GM12878 (cell line): ENCODE results near the gene SPAG7. TPM values are rescaled to one million over a fixed set of nuclear protein-coding genes. Genes with fewer than 3 reads are reported as not detected.

Source experiments
- ATAC-seq: fragments of 200-7000 bp; cut with Tn5 transposase; 3 replicates; pipeline ENCODE4 v1.9.1; 2020; ENCODE audit warnings: mild to moderate bottlenecking, moderate library complexity
- BruUV-seq: library from RNA; stranded (reverse); fragments of 400-500 nt; replicated peaks from 2 replicates; lab custom pipeline; 2021; lab: Mats Ljungman, UMichigan
- CTCF ChIA-PET: fragments of 300-600 bp; sonication (Branson Sonifier 250); formaldehyde crosslinking; extraction: SDS; loops from one replicate; lab custom pipeline; 2021; ENCODE audit warnings: inconsistent platforms; lab: Yijun Ruan, JAX
- POLR2A ChIA-PET: fragments of 350-600 bp; formaldehyde crosslinking; extraction: SDS; loops from one replicate; lab custom pipeline; 2021; ENCODE audit warnings: inconsistent platforms; lab: Charles Lee
- RAD21 ChIA-PET: fragments of 300-600 bp; sonication (Branson Sonifier 250); formaldehyde crosslinking; loops from one replicate; lab custom pipeline; 2023; ENCODE audit warnings: antibody characterized with exemption; ENCODE audit not compliant: unreplicated experiment; lab: Charles Lee
- SMC1A ChIA-PET: fragments of 300-600 bp; sonication (Branson Sonifier 250); formaldehyde crosslinking; loops from one replicate; lab custom pipeline; 2023; ENCODE audit not compliant: unreplicated experiment, uncharacterized antibody; lab: Charles Lee
- DNase-seq: peaks from one replicate; pipeline ENCODE4 v3.0.0-alpha.2; 2011; ENCODE audit warnings: low read depth, low spot score
- FAIRE-seq: peaks from 3 replicates; lab custom pipeline; 2011; peaks lifted over from hg19 to GRCh38; lab: Jason Lieb, UNC
- H2AFZ ChIP-seq: 2 replicates; pipeline ENCODE4 v1.6.0; 2011; ENCODE audit warnings: low read depth, low read length, control low read depth; ENCODE audit not compliant: control insufficient read depth
- H3K27ac ChIP-seq: 2 replicates; pipeline ENCODE4 v1.5.1; 2011; ENCODE audit warnings: control low read depth; ENCODE audit not compliant: control insufficient read depth, insufficient read depth
- H3K27me3 ChIP-seq, 2 experiments: replicated peaks in 1 of 2; 2 replicates each; pipeline versions ENCODE4 v1.6.0 to v1.6.1; 2011; ENCODE audit warnings: low read length in 1 of 2; ENCODE audit not compliant: control insufficient read depth in 2 of 2, insufficient read depth in 2 of 2
- H3K36me3 ChIP-seq, 2 experiments: 2 replicates each; pipeline ENCODE4 v1.5.1; 2011; ENCODE audit warnings: low read length in 1 of 2; ENCODE audit not compliant: control insufficient read depth in 2 of 2, insufficient read depth in 2 of 2
- H3K4me1 ChIP-seq: 2 replicates; pipeline ENCODE4 v1.6.1; 2011; ENCODE audit warnings: mild to moderate bottlenecking, low read length, moderate library complexity, mixed read lengths; ENCODE audit not compliant: control insufficient read depth, insufficient read depth
- H3K4me2 ChIP-seq: 2 replicates; pipeline ENCODE4 v1.6.0; 2011; ENCODE audit warnings: control low read depth; ENCODE audit not compliant: control insufficient read depth, insufficient read depth
- H3K4me3 ChIP-seq: fragments of 200-600 bp; sonication (generic); 2 replicates; pipeline ENCODE4 v1.5.1; 2016
- H3K79me2 ChIP-seq: 2 replicates; pipeline ENCODE4 v1.6.0; 2011; ENCODE audit warnings: low read length; ENCODE audit not compliant: control insufficient read depth, insufficient read depth
- H3K9ac ChIP-seq: 2 replicates; pipeline ENCODE4 v1.8.0; 2011; ENCODE audit warnings: low read length, control low read depth, mixed read lengths; ENCODE audit not compliant: control insufficient read depth, insufficient read depth
- H3K9me3 ChIP-seq: replicated peaks from 3 replicates; pipeline ENCODE4 v1.5.1; 2011; ENCODE audit warnings: mild to moderate bottlenecking, low read length; ENCODE audit not compliant: control insufficient read depth, insufficient read depth
- H4K20me1 ChIP-seq: 2 replicates; pipeline ENCODE4 v1.6.0; 2011; ENCODE audit not compliant: control insufficient read depth, insufficient read depth
- MLLT1 ChIP-seq: fragments of 450-650 bp; IDR thresholded peaks from 2 replicates; pipeline ENCODE4 v1.6.1; 2016; ENCODE audit warnings: mild to moderate bottlenecking
- NR2F1 ChIP-seq: fragments of 450-650 bp; conservative IDR thresholded peaks from 2 replicates; pipeline ENCODE4 v1.6.1; 2017; ENCODE audit warnings: mild to moderate bottlenecking
- ZZZ3 ChIP-seq: IDR thresholded peaks from 2 replicates; pipeline ENCODE4 v1.6.1; 2011; ENCODE audit warnings: low read depth; ENCODE audit not compliant: control insufficient read depth, insufficient read length
- WGBS: methylation state at CpG from one replicate; pipeline ENCODE4 v1.1.6; 2016; ENCODE audit warnings: low lambda C conversion rate; ENCODE audit not compliant: insufficient replicate concordance, insufficient coverage; ENCODE audit errors: missing lambda C conversion rate; 5-methylcytosine and 5-hydroxymethylcytosine counted together
- in situ Hi-C: fragments of 300-500 bp; cut with MboI; formaldehyde crosslinking; loops from 9 replicates; pipeline ENCODE4 v1.14.3; 2018; ENCODE audit warnings: mixed read lengths
- intact Hi-C: fragments of 100-400 bp; cut with micrococcal nuclease; formaldehyde crosslinking; loops from one replicate; pipeline ENCODE4 v1.14.2; 2022; ENCODE audit not compliant: unreplicated experiment
- polyA plus RNA-seq, 11 experiments: library from polyadenylated mRNA; depleted of rRNA in 4 of 11; unstranded in 6 of 11; stranded (reverse) in 5 of 11; fragments of >200 nt; fragmentation: Nextera tagmentation in 4 of 11; fragmentation: Illumina TruSeq in 1 of 11; extraction: Ambion mirVana in 4 of 11; extraction: Trizol in 1 of 11; gene quantifications; 1 replicate in 1 of 11; 2 replicates in 10 of 11; pipeline versions ENCODE4 v1.2.1 to v1.2.3, GENCODE V29; 2011 to 2016; ENCODE audit warnings: inconsistent platforms in 2 of 11, missing spikeins in 2 of 11, low read depth in 1 of 11
- total RNA-seq, 4 experiments: library from RNA; depleted of rRNA in 3 of 4; stranded (reverse); fragments of >200 nt in 3 of 4; fragmentation: Illumina TruSeq in 1 of 4; extraction: Trizol in 1 of 4; gene quantifications; 2 replicates each; pipeline versions ENCODE4 v1.2.1 to v1.2.3, GENCODE V29; 2013 to 2021

Gene SPAG7
- total and polyA plus RNA-seq, 10 of the 15 experiments (the other 5 are each of a cell fraction or from before 2014, with no cell fraction given) = 7.9 to 146 (median 88.7) TPM

GRCh38 chr17:4938688-4939545 lies 28.7 kb downstream of the SPAG7 start:
- in situ Hi-C loops = no loop called here
- H3K9me3 ChIP-seq = no peaks in the 10 kb centered on the region
- WGBS = 25% methylated on average over 19 of the region's 19 CpGs
- DNase-seq = no peak
- intact Hi-C loops = no loop called here
- SMC1A ChIA-PET = interaction anchor here (0.8 to 4.5 kb wide), 10 partner anchors 13 to 317 kb away, joined by 3 to 38 read pairs (median 4); partner anchors contain the start of genes CAMTA2, CHRNE, ENO3 and SPAG7
- CTCF ChIA-PET = interaction anchor here (1.1 to 3.5 kb wide), 10 partner anchors 13 to 206 kb away, joined by 3 to 28 read pairs (median 4); partner anchors contain the start of genes C17orf107, CHRNE, ENO3 and SPAG7
- peak overlapping the region; percentile 98 for H3K4me2 ChIP-seq
- no peaks in the 10 kb centered on the region for H3K27me3 ChIP-seq
- peaks cover 38% of the 10 kb centered on the region for H3K4me1 ChIP-seq
- H3K9ac ChIP-seq = peak overlapping the region; percentile 98
- peaks cover 57% of the 10 kb centered on the region for H3K79me2 ChIP-seq
- no peak for FAIRE-seq
- TSS peak; percentile 26 for BruUV-seq
- ATAC-seq = peak; percentile 2; the same call in 1 of the 3 replicates
- TF ChIP-seq MLLT1 (peak; percentile 66), ZZZ3 (no peak), NR2F1 (no peak)
- peak overlapping the region; percentile 77 for H2AFZ ChIP-seq
- peaks cover 12 to 25% of the 10 kb centered on the region in 2 experiments for H3K36me3 ChIP-seq
- POLR2A ChIA-PET = interaction anchor here (0.6 to 17.5 kb wide), 13 partner anchors 10 to 1504 kb away, joined by 3 to 272 read pairs (median 4); partner anchors contain the start of genes CAMTA2, CHRNE, DERL2 and ENO3
- H3K4me3 ChIP-seq = peak overlapping the region; percentile 92
- RAD21 ChIA-PET = interaction anchor here (1.2 to 2.8 kb wide), 5 partner anchors 9 to 229 kb away, joined by 4 to 31 read pairs (median 12); partner anchors contain the start of genes ARRB2, PFN1 and SPAG7
- H3K27ac ChIP-seq = peak overlapping the region; percentile 97
- H4K20me1 ChIP-seq = no peaks in the 10 kb centered on the region
